NCI-H226 (cell line): ENCODE measurements around the gene TRPM2.

ENCODE experiments used
- DNase-seq: peaks from one replicate; pipeline ENCODE4 v3.0.0-alpha.2; 2015

TRPM2 gene

GRCh38 chr21:44449473-44450363, 96.3 kb downstream of the TRPM2 start:
- DNase-seq, result no peak

- DNase-seq, result no peak
Measured at GRCh38 chr21:44450402-44450801, 97.0 kb downstream of the TRPM2 start.

GRCh38 chr21:44450999-44451398, 97.6 kb downstream of the TRPM2 start:
- no peak for DNase-seq

- DNase-seq, result no peak
Measured at GRCh38 chr21:44453120-44453519, 99.7 kb downstream of the TRPM2 start.

GRCh38 chr21:44454058-44454457, 100.6 kb downstream of the TRPM2 start:
- no peak for DNase-seq

GRCh38 chr21:44454747-44455523, 101.5 kb downstream of the TRPM2 start, which contains the start of gene LRRC3:
Gene LRRC3 (plus strand): TSS chr21:44455510. CDS start chr21:44456645, 1,135 bp downstream.
- peak; percentile 52 for DNase-seq

GRCh38 chr21:44455524-44456213, 102.2 kb downstream of the TRPM2 start:
- DNase-seq, result peak; percentile 43

- DNase-seq, result no peak
Measured at GRCh38 chr21:44456214-44456914, 102.9 kb downstream of the TRPM2 start.

- no peak for DNase-seq
Measured at GRCh38 chr21:44456915-44457736, 103.7 kb downstream of the TRPM2 start.

- no peak for DNase-seq
Measured at GRCh38 chr21:44458971-44459711, 105.7 kb downstream of the TRPM2 start.

- no peak for DNase-seq
Measured at GRCh38 chr21:44459712-44460440, 106.5 kb downstream of the TRPM2 start.

GRCh38 chr21:44460441-44460755, 107.0 kb downstream of the TRPM2 start:
- no peak for DNase-seq

GRCh38 chr21:44461005-44461404, 107.6 kb downstream of the TRPM2 start:
- DNase-seq, result no peak

GRCh38 chr21:44461464-44462001, 108.1 kb downstream of the TRPM2 start:
- DNase-seq, result no peak

- DNase-seq, result no peak
Measured at GRCh38 chr21:44462086-44462833, 108.8 kb downstream of the TRPM2 start.

GRCh38 chr21:44462834-44463200, 109.4 kb downstream of the TRPM2 start:
- no peak for DNase-seq

GRCh38 chr21:44463724-44464123, 110.3 kb downstream of the TRPM2 start:
- no peak for DNase-seq

GRCh38 chr21:44464351-44464750, 110.9 kb downstream of the TRPM2 start:
- no peak for DNase-seq

- no peak for DNase-seq
Measured at GRCh38 chr21:44466351-44466954, 113.0 kb downstream of the TRPM2 start.
